GOT3 (cell line): Measurements from ENCODE around the gene MAG.

Experiments
- DNase-seq: peaks from one replicate; lab custom pipeline; 2025; ENCODE audit warnings: mixed read lengths; lab: John Stamatoyannopoulos, UW

The MAG gene, protein sequence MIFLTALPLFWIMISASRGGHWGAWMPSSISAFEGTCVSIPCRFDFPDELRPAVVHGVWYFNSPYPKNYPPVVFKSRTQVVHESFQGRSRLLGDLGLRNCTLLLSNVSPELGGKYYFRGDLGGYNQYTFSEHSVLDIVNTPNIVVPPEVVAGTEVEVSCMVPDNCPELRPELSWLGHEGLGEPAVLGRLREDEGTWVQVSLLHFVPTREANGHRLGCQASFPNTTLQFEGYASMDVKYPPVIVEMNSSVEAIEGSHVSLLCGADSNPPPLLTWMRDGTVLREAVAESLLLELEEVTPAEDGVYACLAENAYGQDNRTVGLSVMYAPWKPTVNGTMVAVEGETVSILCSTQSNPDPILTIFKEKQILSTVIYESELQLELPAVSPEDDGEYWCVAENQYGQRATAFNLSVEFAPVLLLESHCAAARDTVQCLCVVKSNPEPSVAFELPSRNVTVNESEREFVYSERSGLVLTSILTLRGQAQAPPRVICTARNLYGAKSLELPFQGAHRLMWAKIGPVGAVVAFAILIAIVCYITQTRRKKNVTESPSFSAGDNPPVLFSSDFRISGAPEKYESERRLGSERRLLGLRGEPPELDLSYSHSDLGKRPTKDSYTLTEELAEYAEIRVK

DNA sequence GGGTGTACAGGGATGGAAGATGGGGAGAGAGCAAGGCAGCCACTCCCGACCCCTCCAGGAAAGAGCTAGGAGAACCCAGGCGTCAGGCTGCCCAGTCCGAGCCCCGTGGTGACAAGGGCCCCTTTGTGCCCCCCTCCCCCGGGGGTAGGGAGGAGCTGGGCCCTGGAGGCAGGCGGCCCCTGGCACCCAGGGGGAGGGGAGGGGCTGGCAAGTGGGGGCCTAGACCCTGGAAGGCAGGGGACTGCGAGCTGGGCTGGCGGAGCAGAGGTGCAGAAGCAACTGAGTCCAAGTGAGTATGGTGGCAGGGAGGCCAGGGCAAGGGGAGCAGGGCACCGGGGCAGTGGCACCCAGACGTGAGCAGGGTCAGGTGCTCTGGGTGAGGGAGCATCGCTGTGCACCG lies at the start of gene MAG:
TSS of gene MAG (plus strand) at position 246 of the 400 bp plus-strand sequence. CDS start 3,248 bp downstream, outside the sequence.
- no peak for DNase-seq

DNA sequence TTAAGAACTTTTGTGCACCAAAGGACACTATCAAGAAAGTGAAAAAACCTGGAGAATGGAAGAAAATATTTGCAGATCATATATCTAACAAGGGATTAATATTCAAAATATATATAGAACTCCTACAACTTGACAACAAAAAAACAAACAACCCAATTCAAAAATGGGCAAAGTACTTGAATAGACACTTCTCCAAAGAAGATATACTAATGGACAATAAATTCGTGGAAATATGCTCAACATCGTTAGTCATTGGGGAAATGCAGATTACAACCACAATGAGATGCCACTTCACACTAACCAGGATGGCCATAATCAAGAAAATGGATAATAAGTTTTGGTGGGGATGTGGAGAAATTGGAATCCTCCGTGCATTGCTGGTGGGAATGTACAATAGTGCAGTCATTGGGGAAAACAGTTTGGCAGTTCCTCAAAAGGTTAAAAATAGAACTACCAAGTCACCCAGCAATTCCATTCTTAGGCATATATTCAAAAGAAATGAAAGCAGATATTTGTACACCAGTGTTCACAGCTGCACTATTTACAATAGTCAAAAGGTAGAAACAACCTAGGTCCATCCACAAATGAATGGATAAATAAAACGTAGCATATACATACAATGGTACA lies 45.4 kb upstream of the MAG start:
- no peak for DNase-seq

DNA sequence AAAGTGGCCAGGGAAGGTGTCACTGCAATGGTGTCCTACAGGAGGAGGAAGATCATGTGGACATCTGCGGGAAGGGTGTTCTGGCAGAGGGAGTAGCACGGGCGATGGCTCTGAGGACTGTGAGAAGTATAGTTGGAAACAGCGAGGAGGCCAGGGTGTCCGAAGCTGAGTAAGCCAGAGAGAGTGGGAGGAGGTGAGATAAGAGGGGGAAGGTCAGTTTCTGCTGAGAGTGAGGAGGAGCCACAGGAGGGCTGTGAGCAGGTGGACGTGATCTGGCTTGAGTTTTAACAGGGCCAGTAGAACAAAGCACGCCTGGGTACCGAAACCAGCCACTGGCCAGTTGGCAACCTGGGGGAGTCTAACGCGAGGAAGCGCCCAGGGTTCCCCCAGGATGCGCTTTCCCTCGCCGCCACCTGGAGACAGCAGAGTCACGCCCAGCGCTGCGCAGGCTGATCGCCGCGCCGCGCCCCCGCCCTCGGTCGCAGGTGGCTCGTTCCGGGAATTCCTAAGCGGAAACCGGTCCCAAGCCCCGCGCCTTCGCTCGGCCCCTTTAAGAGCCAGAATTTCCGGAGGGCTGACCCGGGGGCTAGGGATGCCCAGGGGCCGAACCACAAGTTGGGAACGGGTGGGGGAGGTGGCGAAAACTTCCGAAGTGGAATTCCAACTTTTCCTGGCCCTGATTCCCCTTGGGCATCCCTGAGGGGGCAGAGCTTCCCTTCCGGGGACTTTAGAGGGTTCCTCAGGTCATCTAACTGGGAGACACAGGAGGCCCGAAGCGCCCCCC lies 44.2 kb upstream of the MAG start:
- DNase-seq, result no peak

DNA sequence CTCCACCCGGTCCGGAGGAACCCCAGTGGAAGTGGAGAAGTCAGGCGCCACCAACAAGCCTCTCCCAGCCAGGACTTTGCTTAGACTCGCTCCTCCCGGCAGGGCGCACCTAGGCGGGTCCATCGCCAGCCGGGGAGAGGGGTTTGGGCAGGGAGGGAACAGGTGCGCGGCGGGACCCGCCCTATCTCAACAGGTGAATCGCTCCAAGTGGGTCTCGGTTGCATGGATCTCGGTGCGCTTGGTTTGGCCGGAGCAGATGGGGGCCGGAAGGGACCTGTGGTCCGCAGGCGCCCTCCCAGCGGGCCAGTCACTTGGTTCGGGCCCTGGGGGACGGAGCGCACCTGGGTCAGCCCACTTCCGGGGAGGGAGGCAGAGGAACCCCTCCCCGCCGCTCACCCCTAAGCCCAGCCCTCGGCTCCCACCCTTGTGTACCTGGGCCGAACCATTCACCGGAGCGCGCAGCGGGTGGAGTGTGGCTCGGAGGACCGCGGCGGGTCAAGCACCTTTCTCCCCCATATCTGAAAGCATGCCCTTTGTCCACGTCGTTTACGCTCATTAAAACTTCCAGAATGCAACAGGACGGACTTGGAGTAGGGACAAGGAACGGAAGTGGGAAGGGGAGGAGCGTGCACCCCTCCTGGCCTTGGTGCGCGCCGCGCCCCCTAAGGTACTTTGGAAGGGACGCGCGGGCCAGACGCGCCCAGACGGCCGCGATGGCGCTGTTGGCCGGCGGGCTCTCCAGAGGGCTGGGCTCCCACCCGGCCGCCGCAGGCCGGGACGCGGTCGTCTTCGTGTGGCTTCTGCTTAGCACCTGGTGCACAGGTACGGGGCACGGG lies 43.4 kb upstream of the MAG start, which contains the start of gene LSR:
TSS of gene LSR (plus strand) at position 693 of the 836 bp plus-strand sequence. CDS start at position 714, 21 bp downstream.
- no peak for DNase-seq

DNA sequence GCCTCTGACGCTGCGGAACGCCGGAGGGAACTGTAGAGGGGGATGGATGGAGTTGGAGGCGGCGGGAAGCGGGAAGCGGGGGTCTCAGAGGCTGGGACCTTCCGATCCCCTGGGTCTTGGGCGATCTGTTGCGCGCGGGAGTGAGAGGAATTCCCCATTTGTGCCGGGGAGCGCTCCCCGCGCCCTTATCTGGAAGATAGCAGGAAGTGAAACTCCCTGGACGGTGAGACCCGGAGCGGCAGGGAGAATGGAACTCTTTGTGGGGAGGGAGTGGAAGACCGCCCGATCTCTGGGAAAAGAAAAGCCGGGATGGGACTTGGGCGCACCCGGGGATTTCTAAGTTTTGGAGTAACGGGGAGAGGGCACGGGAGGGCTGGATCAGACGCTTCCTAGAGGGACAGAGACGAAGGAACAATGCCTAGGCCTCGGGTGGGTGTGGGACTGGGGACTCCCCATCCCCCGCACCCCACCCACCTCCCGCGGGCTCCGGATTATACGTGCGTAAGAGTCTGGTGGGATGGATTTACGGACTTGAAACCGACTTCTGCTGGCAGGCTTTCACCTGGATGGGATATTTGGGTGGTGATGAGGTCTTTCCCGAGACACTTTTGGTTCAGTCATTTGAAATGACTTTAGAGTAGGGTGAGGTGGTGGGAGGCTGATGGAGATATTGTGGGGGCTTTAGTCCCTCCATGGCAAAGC lies 42.7 kb upstream of the MAG start:
- no peak for DNase-seq

DNA sequence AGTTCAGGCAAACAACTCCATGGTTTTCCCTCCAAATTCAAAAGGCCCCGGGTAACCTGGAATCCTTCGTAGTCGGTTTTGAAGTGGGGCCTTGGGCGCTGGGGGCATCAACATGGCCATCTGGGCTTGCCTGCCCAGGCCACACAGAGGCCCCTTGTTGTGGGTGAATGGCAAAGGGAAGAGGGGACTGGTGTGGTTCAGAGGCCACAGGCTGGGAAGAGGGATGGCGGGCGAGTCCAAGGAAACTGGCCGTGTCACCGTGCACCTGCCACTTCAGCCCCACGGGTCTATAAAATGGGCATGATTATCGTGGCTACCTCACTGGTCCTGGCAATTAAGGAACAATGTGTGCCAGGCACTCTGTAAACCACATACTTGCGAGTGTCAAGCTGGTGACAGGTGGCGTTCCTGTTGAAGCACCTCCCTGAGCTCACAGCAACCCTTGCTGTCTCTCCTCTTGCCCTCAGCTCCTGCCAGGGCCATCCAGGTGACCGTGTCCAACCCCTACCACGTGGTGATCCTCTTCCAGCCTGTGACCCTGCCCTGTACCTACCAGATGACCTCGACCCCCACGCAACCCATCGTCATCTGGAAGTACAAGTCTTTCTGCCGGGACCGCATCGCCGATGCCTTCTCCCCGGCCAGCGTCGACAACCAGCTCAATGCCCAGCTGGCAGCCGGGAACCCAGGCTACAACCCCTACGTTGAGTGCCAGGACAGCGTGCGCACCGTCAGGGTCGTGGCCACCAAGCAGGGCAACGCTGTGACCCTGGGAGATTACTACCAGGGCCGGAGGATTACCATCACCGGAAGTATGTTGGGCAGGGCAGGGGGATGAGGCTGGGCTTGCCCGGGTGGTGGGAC lies 41.9 kb upstream of the MAG start:
- no peak for DNase-seq

DNA sequence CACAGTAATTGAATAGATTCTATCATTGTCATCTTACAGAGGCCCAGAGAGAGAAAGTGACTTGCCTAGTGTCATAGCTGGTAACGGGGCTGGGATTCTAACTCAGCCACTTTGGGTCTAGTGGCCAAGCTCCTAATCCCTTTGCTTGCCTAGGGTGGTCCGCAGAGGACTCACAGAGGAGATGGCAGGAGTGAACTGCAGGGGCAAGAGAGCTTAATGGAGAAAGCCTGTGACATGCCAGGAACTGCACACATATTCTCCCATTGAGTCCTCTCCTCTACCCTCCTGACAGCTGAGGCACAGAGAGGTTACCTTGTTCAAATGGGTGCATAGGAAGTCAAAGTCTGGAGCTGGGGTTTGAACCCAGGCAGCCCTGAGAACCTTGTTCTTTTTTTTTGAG lies 40.5 kb upstream of the MAG start:
- no peak for DNase-seq

DNA sequence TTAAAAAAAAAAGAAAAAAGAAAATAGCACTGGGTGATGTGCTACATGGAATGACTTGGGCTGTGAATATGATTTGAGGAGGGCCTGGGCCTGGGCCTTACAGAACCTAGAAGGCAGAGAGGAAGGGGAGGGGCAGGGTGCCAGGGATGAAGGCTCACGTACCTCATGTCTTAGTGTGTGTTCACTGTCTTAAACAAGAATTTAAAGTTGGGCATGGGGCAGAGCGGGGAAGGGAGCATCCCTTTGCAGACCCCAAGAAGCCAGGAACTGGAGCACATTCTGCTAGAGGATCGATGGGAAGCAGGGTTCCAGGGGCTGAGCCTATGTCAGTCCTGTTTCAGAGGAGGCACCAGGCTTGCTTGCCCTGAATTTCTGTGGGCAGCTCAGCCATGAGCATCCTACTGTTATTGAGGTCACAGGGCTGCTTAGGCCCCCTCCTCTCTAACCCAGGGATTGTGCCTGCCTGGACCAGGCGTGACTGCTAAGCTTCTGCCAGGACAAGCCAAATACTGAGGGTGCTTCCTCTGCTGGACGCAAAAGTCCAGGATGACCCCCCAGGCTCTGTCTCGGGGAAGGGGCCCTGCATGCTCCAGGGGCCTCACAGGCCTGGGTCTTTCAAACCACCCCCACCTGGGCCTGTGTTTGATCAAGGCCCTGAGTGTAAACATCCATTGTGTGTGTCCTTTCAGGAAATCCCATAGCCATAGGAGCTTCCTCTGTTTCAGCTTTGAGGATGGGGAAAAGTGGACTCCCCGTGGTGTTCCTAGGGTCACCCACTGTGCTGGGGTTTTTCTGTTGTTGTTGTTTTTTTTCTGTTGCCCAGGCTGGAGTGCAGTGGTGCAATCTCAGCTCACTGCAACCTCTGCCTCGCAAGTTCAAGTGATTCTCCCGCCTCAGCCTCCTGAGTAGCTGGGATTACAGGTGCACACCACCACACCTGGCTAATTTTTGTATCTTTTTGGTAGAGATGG lies 38.4 kb upstream of the MAG start:
- DNase-seq, result no peak

DNA sequence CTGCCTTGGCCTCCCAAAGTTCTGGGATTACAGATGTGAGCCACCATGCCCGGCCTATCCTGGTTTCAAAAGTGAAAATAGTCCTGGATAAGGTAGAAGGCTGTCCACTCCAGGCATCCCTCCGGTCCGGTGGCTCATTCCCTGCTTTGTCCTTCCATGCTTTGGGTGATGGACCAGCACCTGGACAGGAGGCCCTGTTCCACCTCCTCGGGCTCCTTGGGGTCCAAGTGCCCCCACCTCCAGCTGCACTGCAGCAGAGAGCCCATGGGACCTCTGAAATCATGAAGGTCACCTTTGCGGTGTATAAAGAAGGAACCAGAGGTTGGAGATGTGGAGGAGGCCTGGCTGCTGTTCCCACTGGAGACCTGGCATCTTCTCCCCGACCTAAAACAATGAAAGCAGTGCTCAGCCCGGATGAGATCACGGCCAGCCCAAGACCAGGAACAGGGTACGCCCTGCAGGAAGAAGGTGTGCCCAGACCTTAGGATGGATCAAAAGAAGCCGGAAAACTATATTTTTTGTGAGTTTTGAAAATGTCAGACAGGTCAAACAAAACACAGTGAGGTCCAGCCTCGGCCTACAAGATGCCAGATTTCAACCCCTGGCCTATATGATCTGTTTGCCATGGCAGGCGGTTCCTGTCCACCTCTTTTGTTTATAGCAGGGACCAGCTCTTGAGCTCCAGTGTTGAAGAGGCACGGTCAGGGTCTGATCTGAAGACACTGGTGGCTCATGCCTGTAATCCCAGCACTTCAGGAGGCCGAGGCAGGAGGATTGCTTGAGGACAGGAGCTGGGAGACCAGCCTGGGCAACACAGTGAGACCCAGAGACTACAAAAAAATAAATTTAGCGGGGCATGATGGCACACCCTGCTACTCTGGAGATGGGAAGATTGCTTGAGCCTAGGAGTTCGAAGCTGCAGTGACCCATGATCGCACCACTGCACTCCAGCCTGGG lies 37.3 kb upstream of the MAG start:
- DNase-seq, result no peak

DNA sequence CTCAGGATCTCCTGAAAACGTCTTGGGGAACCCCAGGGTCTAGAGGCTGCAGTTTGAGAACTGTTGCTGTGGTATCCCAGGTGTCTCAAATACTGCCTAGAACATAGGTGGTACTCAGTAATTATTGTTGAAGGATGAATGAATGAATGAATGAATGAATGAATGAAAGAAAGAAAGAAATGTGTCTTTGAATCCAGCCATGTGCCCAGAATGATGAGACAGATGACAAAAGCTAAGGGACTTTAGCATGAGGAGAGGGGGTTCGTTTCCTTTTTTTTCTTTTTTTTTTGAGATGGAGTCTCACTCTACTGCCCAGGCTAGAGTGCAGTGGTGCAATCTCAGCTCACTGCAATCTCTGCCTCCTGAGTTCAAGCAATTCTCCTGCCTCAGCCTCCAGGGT lies 35.4 kb upstream of the MAG start:
- DNase-seq, result no peak

DNA sequence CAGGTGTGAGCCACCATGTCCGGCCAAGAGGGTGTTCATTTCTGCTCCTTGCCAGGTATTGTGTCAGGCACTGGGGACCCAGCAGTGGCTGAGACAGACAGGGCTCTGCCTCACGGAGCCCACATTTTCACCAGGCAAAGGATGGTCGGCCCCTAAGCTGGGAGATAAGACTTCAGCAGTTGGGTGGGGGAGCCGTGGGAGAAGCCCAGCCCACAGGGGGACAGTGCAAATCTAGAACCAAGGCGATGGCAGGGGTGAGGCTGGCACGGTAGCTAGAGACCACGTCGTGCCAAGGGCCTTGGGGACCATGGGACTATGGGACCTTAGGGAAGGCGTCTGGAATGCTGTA lies 34.9 kb upstream of the MAG start:
- DNase-seq, result no peak

DNA sequence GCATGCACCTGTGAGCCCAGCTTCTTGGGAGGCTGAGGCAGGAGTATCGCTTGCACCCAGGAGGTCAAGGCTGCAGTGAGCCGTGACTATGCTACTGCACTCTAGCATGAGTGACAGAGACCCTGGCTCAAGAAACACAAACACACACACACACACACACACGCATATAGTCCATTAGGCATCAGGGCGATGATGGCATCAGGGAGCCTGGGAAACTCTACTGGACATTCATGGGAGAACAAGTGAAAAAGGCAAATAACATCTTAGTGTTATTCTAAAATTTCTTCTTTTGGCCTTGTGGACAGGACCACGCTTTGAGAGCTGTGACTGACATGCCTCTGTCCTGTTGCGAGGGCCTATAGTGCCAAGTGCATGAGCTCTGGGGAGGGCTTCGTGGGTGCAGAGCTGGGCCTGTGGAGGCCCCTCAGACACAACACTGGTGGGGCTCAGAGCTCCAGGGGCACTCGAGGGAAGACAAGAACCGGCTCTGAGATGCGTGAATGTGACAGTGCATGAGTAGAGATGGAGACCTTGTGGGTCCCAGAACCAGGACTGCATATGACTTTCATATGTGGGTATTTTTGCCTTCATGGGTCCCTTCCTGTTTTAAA lies 31.2 kb upstream of the MAG start:
- no peak for DNase-seq

DNA sequence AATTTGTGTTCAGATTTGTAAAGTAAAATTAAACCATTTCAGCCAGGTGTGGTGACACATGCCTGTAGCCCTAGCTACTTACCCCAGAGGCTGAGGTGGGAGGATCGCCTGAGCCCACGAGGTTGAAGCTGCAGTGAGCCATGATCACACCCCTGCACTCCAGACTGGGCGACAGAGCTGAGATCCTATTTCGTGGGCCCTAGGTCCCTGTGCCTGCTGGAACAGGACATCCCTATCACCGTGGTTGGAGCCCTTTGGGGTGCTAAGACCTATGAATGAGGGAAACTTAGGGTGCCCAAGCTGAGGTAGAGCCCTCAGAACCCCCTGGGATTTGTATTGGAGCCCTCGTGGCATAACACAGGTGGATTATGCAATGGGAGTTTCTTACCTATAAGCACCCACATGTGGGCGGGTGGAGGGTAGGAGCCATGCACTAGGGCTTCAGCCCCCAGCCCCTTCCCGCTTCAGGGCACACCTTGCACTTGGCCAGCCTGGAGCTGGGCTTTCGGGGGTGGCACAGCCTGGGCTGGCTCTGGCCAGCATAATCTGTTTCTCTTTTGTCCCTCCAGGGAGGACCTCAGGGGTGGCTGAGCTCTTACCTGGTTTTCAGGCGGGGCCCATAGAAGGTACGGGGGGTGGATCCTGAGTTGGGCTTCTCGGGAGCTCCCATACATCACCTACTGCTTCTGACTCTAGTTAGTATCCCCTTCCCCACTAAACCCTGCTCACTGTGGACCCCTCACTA lies 30.4 kb upstream of the MAG start:
- DNase-seq, result no peak

DNA sequence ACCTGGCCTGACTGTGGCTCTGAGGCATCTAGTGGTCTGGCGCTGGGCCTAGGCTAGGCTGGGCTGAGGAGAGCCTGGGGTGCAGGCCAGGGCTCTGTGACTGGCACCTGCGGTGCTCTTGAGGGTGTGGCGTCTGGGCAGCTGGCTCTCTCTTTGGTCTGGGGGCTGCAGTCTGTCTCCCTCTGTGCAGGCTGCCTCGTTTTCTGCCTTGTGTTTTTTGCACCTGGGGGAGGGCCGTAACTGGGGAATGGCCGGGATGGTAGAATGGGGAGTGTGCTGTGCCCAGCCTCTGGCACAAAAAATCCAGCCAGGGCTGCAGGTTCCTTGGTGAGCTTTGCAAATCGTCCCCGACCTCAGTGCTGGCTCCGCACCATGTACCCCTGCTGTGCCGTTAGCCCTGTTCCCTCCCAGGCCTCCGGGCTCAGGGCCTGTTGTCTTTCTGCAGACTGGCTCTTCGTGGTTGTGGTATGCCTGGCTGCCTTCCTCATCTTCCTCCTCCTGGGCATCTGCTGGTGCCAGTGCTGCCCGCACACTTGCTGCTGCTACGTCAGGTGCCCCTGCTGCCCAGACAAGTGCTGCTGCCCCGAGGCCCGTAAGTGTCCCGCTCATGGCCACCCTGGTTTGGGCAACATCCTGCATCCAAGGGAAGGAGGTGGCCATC lies 29.7 kb upstream of the MAG start:
- no peak for DNase-seq

DNA sequence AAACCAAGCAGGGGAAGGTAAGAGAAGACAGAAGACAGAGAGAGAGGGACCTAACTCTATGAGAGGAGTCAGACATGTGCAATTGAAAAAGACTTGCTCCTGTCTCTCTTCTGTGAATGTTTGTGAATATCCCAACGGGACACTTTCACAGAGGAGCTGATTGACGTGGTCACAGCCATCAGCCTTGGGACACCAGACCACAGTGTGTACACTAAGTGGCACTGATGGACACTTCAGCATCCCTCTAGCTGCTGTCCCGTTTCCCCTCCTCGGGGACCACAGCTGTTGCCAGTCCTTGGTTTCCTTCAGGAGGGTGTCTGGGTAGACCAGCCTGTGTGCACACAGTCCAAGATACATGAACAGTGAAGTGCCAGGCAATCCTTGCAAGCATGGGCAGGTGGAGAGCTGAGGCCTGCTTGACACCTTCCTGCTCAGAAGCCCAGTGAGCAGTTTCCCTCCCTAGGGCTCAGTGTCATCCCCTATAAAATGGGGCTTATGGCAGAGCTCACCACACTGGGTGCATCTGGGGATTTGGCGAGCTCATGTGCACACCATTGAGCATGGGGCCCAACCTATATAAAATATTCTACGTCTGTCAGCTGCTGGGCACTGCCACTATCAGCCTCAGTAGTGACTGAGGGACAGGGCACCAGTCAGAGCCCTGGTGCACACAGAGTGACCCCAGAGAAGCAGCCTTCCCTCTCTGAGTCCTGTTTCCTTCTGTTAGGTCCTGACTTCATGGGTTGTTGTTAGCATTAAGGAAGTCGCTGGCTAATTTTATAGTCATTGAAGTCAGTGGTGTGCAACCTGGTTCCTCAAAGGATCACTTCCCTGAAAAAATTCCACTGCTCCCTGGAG lies 27.5 kb upstream of the MAG start:
- DNase-seq, result no peak
